ENCODE measurements around the gene LPP. TPM values are rescaled to one million over a fixed set of nuclear protein-coding genes. Genes with fewer than 3 reads are reported as not detected.
A peak's percentile ranks its signal among the peaks of the same experiment; 100 is the strongest.

Gene LPP
- total and polyA plus RNA-seq, 2 of the 4 experiments (the other 2 are of a cell fraction), result 16.0 to 130 TPM

GRCh38 chr3:188160751-188161150, 6.8 kb downstream of the LPP start:
- H3K4me3 ChIP-seq (ENCODE audit: insufficient read depth, low read depth, low read length), result no peak overlapping the region
- H3K14ac ChIP-seq (replicated peaks; ENCODE audit: low read depth, low read length), result 0 out of 2 replicates have a peak overlapping the region, but pooled peaks have one; percentile 28
- no peak overlapping the region for H3K4me2 ChIP-seq (ENCODE audit: low read depth, low read length)
- no TSS peak for BruUV-seq (replicated peaks)
- 0 out of 2 replicates have a peak overlapping the region, but pooled peaks have one; percentile 1 for H3K23ac ChIP-seq (ENCODE audit: low read depth, low read length)
- ChIA-PET POLR2A (ENCODE audit: unreplicated experiment) (interaction anchor here (0.6 kb wide), 1 partner anchor 110 kb away, joined by 5 read pairs; no protein-coding TSS in a partner anchor), CTCF (interaction anchor here (0.6 to 1.1 kb wide), 2 partner anchors 11 to 19 kb away, joined by 3 read pairs; no protein-coding TSS in a partner anchor)
- TF ChIP-seq, protein P1, sequence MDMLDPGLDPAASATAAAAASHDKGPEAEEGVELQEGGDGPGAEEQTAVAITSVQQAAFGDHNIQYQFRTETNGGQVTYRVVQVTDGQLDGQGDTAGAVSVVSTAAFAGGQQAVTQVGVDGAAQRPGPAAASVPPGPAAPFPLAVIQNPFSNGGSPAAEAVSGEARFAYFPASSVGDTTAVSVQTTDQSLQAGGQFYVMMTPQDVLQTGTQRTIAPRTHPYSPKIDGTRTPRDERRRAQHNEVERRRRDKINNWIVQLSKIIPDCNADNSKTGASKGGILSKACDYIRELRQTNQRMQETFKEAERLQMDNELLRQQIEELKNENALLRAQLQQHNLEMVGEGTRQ (IDR thresholded peaks at IDR 0.05; ENCODE audit: low read depth, low read length), result no peak
- TF ChIP-seq MAZ (IDR thresholded peaks at IDR 0.05; ENCODE audit: borderline replicate concordance, low read depth, low read length) (no peak), POLR2A (IDR thresholded peaks at IDR 0.05; ENCODE audit: low read depth, low read length) (no peak), MAFK (IDR thresholded peaks at IDR 0.05; ENCODE audit: low read depth, low read length) (no peak), SMC3 (IDR thresholded peaks at IDR 0.05; ENCODE audit: low read depth, low read length) (no peak), RCOR1 (IDR thresholded peaks at IDR 0.05; ENCODE audit: insufficient replicate concordance, low read length) (no peak), NFE2L2 (IDR thresholded peaks at IDR 0.05; ENCODE audit: low read depth, low read length) (no peak), ELK1 (IDR thresholded peaks at IDR 0.05; ENCODE audit: borderline replicate concordance, low read depth, low read length) (no peak), FOS (IDR thresholded peaks at IDR 0.05; ENCODE audit: low read depth, low read length) (no peak), CHD1 (IDR thresholded peaks at IDR 0.05; ENCODE audit: low read depth, low read length) (no peak), MXI1 (IDR thresholded peaks at IDR 0.05; ENCODE audit: borderline replicate concordance, low read depth, low read length) (no peak), CTCF (conservative IDR thresholded peaks at IDR 0.05; ENCODE audit: low read depth, low read length) (no peak), RFX5 (IDR thresholded peaks at IDR 0.05; ENCODE audit: low read depth, low read length) (no peak), CEBPB (IDR thresholded peaks at IDR 0.05; ENCODE audit: low read depth, low read length) (no peak)
- H3K4ac ChIP-seq (ENCODE audit: low read depth, low read length), result no peak overlapping the region
- no peak overlapping the region for H4K8ac ChIP-seq (ENCODE audit: low read depth in 2 of 2, low read length in 2 of 2)
- no peaks in the 10 kb centered on the region for H3K9me3 ChIP-seq (ENCODE audit: control insufficient read depth, insufficient read depth, low read length)
- DNase-seq (no peak), ATAC-seq (ENCODE audit: low read depth) (no peak)
- peaks cover 20% of the 10 kb centered on the region for H3K4me1 ChIP-seq (ENCODE audit: control insufficient read depth, insufficient read depth, low read length)
- no peaks in the 10 kb centered on the region for H3K27me3 ChIP-seq (ENCODE audit: control insufficient read depth, insufficient read depth, low read length)
- peaks cover 87% of the 10 kb centered on the region for H4K20me1 ChIP-seq (ENCODE audit: insufficient read depth, low read length)
- in situ Hi-C loops (cut with MboI; ENCODE audit: low sequenced_read_pairs), result loop anchor here (10.0 kb wide), 1 partner anchor 794 kb away; no protein-coding TSS in a partner anchor
- no peak overlapping the region for H2AK9ac ChIP-seq (replicated peaks; ENCODE audit: low read depth, low read length, poor library complexity)
- no peak overlapping the region for H3K27ac ChIP-seq (ENCODE audit: insufficient read depth, low read length)
- H3K9ac ChIP-seq (ENCODE audit: low read depth, low read length), result no peak overlapping the region
- H3K36me3 ChIP-seq (ENCODE audit: control insufficient read depth, insufficient read depth, low read length), result peaks cover 7% of the 10 kb centered on the region
- no peak overlapping the region for H2BK20ac ChIP-seq (ENCODE audit: low read depth, low read length)
- H2AK5ac ChIP-seq (ENCODE audit: low read depth, low read length), result no peak overlapping the region
- dilution Hi-C loops (cut with HindIII; ENCODE audit: low sequenced_read_pairs, unreplicated experiment), result no loop called here
- no peak overlapping the region for H4K91ac ChIP-seq (ENCODE audit: insufficient read depth, low read depth, low read length)
- H3K18ac ChIP-seq (ENCODE audit: low read depth, low read length), result no peak overlapping the region
- H2BK15ac ChIP-seq (ENCODE audit: low read depth, low read length), result no peak overlapping the region
- H2BK5ac ChIP-seq (ENCODE audit: low read depth, low read length, poor library complexity, severe bottlenecking), result no peak overlapping the region
- peaks cover 20 to 87% of the 10 kb centered on the region in 2 experiments for H3K79me1 ChIP-seq (ENCODE audit: low read depth in 1 of 2, low read length in 2 of 2)
- no peak overlapping the region for H3K56ac ChIP-seq (ENCODE audit: extremely low read depth, insufficient read depth, low read length)
- no peak overlapping the region for H4K5ac ChIP-seq (ENCODE audit: low read depth, low read length)
- H3K9me1 ChIP-seq (ENCODE audit: insufficient read depth, low read length), result peaks cover 48% of the 10 kb centered on the region
- intact Hi-C loops (cut with micrococcal nuclease), result no loop called here
- H2AFZ ChIP-seq (replicated peaks; ENCODE audit: low read length, poor library complexity), result no peak overlapping the region
- H2BK120ac ChIP-seq (ENCODE audit: low read depth, low read length), result no peak overlapping the region
